ENCODE data around the gene FAM20A.

FAM20A gene

GRCh38 chr17:68562736-68563135, 38.4 kb downstream of the FAM20A start:
- no peak for DNase-seq (ENCODE audit: extremely low read depth, low read depth)
- TF ChIP-seq CTCF (IDR thresholded peaks at IDR 0.05; ENCODE audit: low read depth, low read length, missing control alignments) = no peak
- no peak overlapping the region for H3K4me3 ChIP-seq (replicated peaks; ENCODE audit: low read depth, low read length)

- no peak for TF ChIP-seq CTCF (IDR thresholded peaks at IDR 0.05; ENCODE audit: low read depth, low read length, missing control alignments)
- DNase-seq (ENCODE audit: extremely low read depth, low read depth) = no peak
Measured at GRCh38 chr17:68560966-68561720, 40.0 kb downstream of the FAM20A start.

GRCh38 chr17:68559316-68559715, 41.9 kb downstream of the FAM20A start:
- no peak for TF ChIP-seq CTCF (IDR thresholded peaks at IDR 0.05; ENCODE audit: low read depth, low read length, missing control alignments)
- no peak for DNase-seq (ENCODE audit: extremely low read depth, low read depth)
- H3K4me3 ChIP-seq (replicated peaks; ENCODE audit: low read depth, low read length) = no peak overlapping the region

More at GRCh38 chr17:68560966-68561720, 40.0 kb downstream of the FAM20A start:
- H3K4me3 ChIP-seq (replicated peaks; ENCODE audit: low read depth, low read length) = no peak overlapping the region

GRCh38 chr17:68556551-68556950, 44.6 kb downstream of the FAM20A start:
- no peak for TF ChIP-seq CTCF (IDR thresholded peaks at IDR 0.05; ENCODE audit: low read depth, low read length, missing control alignments)
- DNase-seq (ENCODE audit: extremely low read depth, low read depth) = no peak
- H3K4me3 ChIP-seq (replicated peaks; ENCODE audit: low read depth, low read length) = no peak overlapping the region

- DNase-seq (ENCODE audit: extremely low read depth, low read depth) = no peak
- no peak for TF ChIP-seq CTCF (IDR thresholded peaks at IDR 0.05; ENCODE audit: low read depth, low read length, missing control alignments)
- no peak overlapping the region for H3K4me3 ChIP-seq (replicated peaks; ENCODE audit: low read depth, low read length)
Measured at GRCh38 chr17:68544111-68544915, 56.9 kb downstream of the FAM20A start.

- TF ChIP-seq CTCF (IDR thresholded peaks at IDR 0.05; ENCODE audit: low read depth, low read length, missing control alignments) = no peak
- DNase-seq (ENCODE audit: extremely low read depth, low read depth) = no peak
Measured at GRCh38 chr17:68542698-68543463, 58.3 kb downstream of the FAM20A start.

More at GRCh38 chr17:68542698-68543463, 58.3 kb downstream of the FAM20A start:
- no peak overlapping the region for H3K4me3 ChIP-seq (replicated peaks; ENCODE audit: low read depth, low read length)
